Peyer's patch (tissue), 4 donors: Measurements from ENCODE around the gene ZC3H12D. TPM values are rescaled to one million over a fixed set of nuclear protein-coding genes. Genes with fewer than 3 reads are reported as not detected.

Source experiments
- DNase-seq, 3 donors: peaks; one replicate each; pipeline ENCODE4 v3.0.0-alpha.2; 2017 to 2019
- H3K27ac ChIP-seq, 4 donors: fragments of 200-600 bp; sonication (generic); one replicate each; pipeline ENCODE4 v1.5.1; 2016 to 2019
- H3K27me3 ChIP-seq, 2 donors: fragments of 200-600 bp; sonication (generic); one replicate each; pipeline ENCODE4 v1.5.1; 2019
- H3K36me3 ChIP-seq, 3 donors: fragments of 200-600 bp; sonication (generic); one replicate each; pipeline ENCODE4 v1.5.1; 2016 to 2019
- H3K4me1 ChIP-seq, 4 donors: fragments of 200-600 bp; sonication (generic); one replicate each; pipeline ENCODE4 v1.5.1; 2016 to 2019
- H3K4me3 ChIP-seq, 4 donors: fragments of 200-600 bp; sonication (generic); 1 replicate in 3 of 4; 2 replicates in 1 of 4; pipeline ENCODE4 v1.5.1; 2016 to 2019; ENCODE audit warnings: mild to moderate bottlenecking in 1 of 4
- H3K9me3 ChIP-seq, 4 donors: fragments of 200-600 bp; sonication (generic); one replicate each; pipeline ENCODE4 v1.5.1; 2016 to 2019; ENCODE audit warnings: mild to moderate bottlenecking in 1 of 4
- POLR2A ChIP-seq, 2 donors: fragments of 450-650 bp; IDR thresholded peaks; one replicate each; pipeline ENCODE4 v1.5.1; 2017; ENCODE audit warnings: antibody characterized with exemption in 2 of 2, mild to moderate bottlenecking in 2 of 2, moderate library complexity in 2 of 2
- total RNA-seq, 4 donors: library from RNA; depleted of rRNA; stranded (reverse); fragments of >200 nt; gene quantifications; one replicate each; pipeline ENCODE4 v1.1.0, GENCODE V29; 2016
- TF ChIP-seq, protein P1 (sequence below), 6 experiments: fragments of 450-650 bp in 4 of 6; fragments of 200-600 bp in 2 of 6; sonication (generic) in 1 of 6; IDR thresholded peaks; one replicate each; pipeline ENCODE4 v1.5.1; 2017 to 2019; ENCODE audit warnings: antibody characterized with exemption in 6 of 6, mild to moderate bottlenecking in 3 of 6, moderate library complexity in 1 of 6

The ZC3H12D gene
- total RNA-seq, 4 donors from 2014 or later = 7.8 to 32.2 (median 18.5) TPM

DNA sequence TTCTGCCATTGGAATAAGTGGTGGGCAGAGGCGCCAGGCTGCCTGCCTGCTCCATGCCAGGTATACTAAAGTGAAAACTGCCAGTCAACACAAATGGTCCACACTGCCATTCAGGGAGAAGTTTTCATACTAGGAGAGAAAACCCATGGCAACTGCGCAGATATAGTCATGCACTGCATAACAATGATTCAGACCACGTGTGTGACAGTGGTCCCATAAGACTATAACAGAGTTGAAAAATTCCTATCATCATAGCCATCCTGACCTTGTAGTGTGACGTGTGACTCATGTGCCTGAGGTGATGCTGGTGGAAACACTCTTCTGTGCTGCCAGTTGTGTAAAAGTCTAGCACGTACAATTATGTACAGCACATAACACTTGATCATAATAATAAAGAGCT, 25.1 kb downstream of the ZC3H12D start:
- TF ChIP-seq POLR2A (IDR thresholded peaks at IDR 0.05) = no peak
- TF ChIP-seq, protein P1, sequence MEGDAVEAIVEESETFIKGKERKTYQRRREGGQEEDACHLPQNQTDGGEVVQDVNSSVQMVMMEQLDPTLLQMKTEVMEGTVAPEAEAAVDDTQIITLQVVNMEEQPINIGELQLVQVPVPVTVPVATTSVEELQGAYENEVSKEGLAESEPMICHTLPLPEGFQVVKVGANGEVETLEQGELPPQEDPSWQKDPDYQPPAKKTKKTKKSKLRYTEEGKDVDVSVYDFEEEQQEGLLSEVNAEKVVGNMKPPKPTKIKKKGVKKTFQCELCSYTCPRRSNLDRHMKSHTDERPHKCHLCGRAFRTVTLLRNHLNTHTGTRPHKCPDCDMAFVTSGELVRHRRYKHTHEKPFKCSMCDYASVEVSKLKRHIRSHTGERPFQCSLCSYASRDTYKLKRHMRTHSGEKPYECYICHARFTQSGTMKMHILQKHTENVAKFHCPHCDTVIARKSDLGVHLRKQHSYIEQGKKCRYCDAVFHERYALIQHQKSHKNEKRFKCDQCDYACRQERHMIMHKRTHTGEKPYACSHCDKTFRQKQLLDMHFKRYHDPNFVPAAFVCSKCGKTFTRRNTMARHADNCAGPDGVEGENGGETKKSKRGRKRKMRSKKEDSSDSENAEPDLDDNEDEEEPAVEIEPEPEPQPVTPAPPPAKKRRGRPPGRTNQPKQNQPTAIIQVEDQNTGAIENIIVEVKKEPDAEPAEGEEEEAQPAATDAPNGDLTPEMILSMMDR (IDR thresholded peaks at IDR 0.05) = no peak
- DNase-seq = no peak
- peaks cover 0 to 7% (median 2%) of the 10 kb centered on the region in 4 donors for H3K4me1 ChIP-seq
- no peak overlapping the region for H3K27ac ChIP-seq
- H3K9me3 ChIP-seq = no peaks in the 10 kb centered on the region
- peaks cover 0 to 17% (median 0%) of the 10 kb centered on the region in 3 donors for H3K36me3 ChIP-seq
- no peak overlapping the region for H3K4me3 ChIP-seq
- no peaks in the 10 kb centered on the region for H3K27me3 ChIP-seq

DNA sequence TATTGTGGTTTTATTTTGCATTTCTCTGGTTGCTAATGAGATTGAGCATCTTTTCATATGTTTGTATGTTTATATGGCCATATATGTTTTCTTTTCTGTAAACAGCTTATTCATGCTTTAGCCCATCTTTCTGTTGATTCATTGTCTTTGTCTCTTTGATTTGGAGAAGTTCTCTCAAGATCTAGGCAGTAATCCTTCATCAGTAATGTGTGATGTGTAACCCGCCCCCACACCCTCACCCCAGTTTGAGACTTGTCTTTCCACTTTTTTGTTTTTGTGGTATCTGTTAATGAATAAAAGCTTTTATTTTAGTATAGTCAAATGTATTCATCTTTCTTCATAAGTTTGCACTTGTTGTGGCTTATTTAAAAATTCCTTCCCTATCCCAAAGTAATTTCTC, 26.0 kb downstream of the ZC3H12D start:
- H3K4me3 ChIP-seq = no peak overlapping the region
- H3K4me1 ChIP-seq = peaks cover 0 to 17% (median 4%) of the 10 kb centered on the region in 4 donors
- peaks cover 0 to 17% (median 0%) of the 10 kb centered on the region in 3 donors for H3K36me3 ChIP-seq
- no peaks in the 10 kb centered on the region for H3K9me3 ChIP-seq
- TF ChIP-seq, protein P1 (IDR thresholded peaks at IDR 0.05) = no peak
- no peaks in the 10 kb centered on the region for H3K27me3 ChIP-seq
- DNase-seq = no peak
- H3K27ac ChIP-seq = no peak overlapping the region

DNA sequence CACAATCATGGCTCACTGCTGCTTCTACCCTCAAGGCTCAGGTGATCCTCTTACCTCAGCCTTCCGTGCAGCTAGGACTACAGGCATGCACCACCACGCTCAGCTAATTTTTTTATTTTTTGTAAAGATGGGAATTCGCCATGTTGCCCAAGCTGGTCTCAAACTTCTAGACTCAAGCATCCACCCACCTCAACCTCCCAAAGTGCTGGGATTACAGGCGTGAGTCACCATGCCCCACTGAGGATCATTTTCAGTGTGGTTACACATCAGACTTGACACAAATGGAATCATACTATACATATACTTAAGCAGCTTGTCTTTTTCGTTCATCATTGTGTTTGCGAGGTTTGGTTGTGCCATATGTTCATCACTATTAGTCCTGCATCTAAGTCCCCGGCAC, 26.6 kb downstream of the ZC3H12D start:
- peaks cover 0 to 23% (median 8%) of the 10 kb centered on the region in 4 donors for H3K4me1 ChIP-seq
- no peak for DNase-seq
- peaks cover 0 to 17% (median 0%) of the 10 kb centered on the region in 3 donors for H3K36me3 ChIP-seq
- H3K27ac ChIP-seq = no peak overlapping the region
- no peaks in the 10 kb centered on the region for H3K27me3 ChIP-seq
- H3K9me3 ChIP-seq = no peaks in the 10 kb centered on the region
- no peak overlapping the region for H3K4me3 ChIP-seq
- TF ChIP-seq, protein P1 (IDR thresholded peaks at IDR 0.05) = no peak
- no peak for TF ChIP-seq POLR2A (IDR thresholded peaks at IDR 0.05)

DNA sequence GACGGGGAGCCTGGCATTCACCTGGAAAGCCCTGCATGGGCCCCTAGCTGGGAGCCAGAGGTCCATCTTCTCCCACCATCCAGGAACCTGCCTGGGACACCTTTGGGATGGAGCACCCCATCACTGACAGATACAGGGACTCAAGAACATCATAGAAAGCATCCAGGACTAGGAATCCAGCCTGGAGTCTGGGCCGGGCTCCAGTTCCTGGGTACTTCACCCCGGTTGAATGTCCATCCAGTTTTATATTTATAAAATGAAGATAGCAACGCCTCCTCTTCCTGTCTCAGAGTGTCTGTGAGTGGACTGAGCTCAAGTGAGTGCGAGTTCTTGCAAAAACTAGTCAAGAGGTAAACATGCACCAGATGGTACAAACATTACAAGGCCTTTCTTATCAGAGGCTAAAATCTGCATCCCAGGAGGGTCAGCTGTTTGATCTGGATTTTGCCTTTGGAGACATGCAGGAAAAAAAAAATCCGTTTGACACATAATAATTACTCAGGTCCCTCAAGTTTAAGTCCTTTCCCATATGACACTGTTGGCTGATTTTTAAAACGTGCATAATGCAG, 27.4 kb downstream of the ZC3H12D start:
- Histone ChIP-seq H3K36me3 (peaks cover 0 to 17% (median 0%) of the 10 kb centered on the region in 3 donors), H3K4me1 (peaks cover 0 to 29% (median 8%) of the 10 kb centered on the region in 4 donors), H3K27ac (no peak overlapping the region), H3K4me3 (no peak overlapping the region), H3K27me3 (no peaks in the 10 kb centered on the region), H3K9me3 (no peaks in the 10 kb centered on the region)
- no peak for DNase-seq
- no peak for TF ChIP-seq POLR2A (IDR thresholded peaks at IDR 0.05)
- TF ChIP-seq, protein P1 (IDR thresholded peaks at IDR 0.05) = no peak

DNA sequence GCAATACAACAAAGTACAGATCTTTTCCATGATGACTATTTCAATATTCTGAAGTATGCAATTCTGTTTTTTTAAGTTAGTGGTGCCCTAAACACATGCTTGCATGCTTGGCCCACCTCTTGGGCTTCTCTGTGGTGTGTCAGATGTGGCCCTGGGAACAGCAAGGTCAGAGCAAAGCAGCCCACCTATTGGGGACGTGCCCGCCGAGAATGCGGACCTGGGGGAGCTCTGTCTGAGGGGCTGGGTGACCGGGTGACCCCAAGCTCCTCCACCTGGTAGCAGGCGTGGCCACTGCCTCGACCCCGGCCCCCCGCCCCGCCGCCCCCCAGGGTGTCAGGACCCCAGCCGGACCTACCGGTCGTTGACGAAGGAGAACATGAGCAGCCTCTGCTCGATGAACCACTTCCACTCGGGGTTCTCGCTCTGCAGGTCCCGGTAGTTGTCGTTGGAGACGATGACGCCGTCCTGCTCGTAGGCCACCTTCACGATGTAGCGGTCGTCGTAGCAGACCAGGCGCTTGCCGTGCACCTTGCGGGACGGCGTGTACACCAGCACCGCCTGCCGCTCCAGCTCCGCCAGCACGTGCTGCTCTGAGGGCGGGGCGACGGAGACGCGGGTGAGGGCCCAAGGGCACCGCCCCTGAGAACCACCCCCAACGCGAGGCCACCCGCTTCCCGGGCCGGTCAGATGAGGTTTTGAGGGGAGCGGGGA, 28.3 kb downstream of the ZC3H12D start:
- H3K4me3 ChIP-seq = no peak overlapping the region
- no peak overlapping the region for H3K27ac ChIP-seq
- H3K9me3 ChIP-seq = no peaks in the 10 kb centered on the region
- TF ChIP-seq, protein P1 (IDR thresholded peaks at IDR 0.05) = no peak
- no peak for TF ChIP-seq POLR2A (IDR thresholded peaks at IDR 0.05)
- no peaks in the 10 kb centered on the region for H3K27me3 ChIP-seq
- DNase-seq = no peak
- peaks cover 0 to 15% (median 0%) of the 10 kb centered on the region in 3 donors for H3K36me3 ChIP-seq
- peaks cover 0 to 39% (median 8%) of the 10 kb centered on the region in 4 donors for H3K4me1 ChIP-seq
